GM12878 (cell line): ENCODE data around the gene HLA-DQB1. TPM values are rescaled to one million over a fixed set of nuclear protein-coding genes. Genes with fewer than 3 reads are reported as not detected.

Experiments
- ATAC-seq: fragments of 200-7000 bp; cut with Tn5 transposase; 3 replicates; pipeline ENCODE4 v1.9.1; 2020; ENCODE audit warnings: mild to moderate bottlenecking, moderate library complexity
- BruUV-seq: library from RNA; stranded (reverse); fragments of 400-500 nt; replicated peaks from 2 replicates; lab custom pipeline; 2021; lab: Mats Ljungman, UMichigan
- CTCF ChIA-PET: fragments of 300-600 bp; sonication (Branson Sonifier 250); formaldehyde crosslinking; extraction: SDS; loops from one replicate; lab custom pipeline; 2021; ENCODE audit warnings: inconsistent platforms; lab: Yijun Ruan, JAX
- POLR2A ChIA-PET: fragments of 350-600 bp; formaldehyde crosslinking; extraction: SDS; loops from one replicate; lab custom pipeline; 2021; ENCODE audit warnings: inconsistent platforms; lab: Charles Lee
- RAD21 ChIA-PET: fragments of 300-600 bp; sonication (Branson Sonifier 250); formaldehyde crosslinking; loops from one replicate; lab custom pipeline; 2023; ENCODE audit warnings: antibody characterized with exemption; ENCODE audit not compliant: unreplicated experiment; lab: Charles Lee
- SMC1A ChIA-PET: fragments of 300-600 bp; sonication (Branson Sonifier 250); formaldehyde crosslinking; loops from one replicate; lab custom pipeline; 2023; ENCODE audit not compliant: unreplicated experiment, uncharacterized antibody; lab: Charles Lee
- DNase-seq: peaks from one replicate; pipeline ENCODE4 v3.0.0-alpha.2; 2011; ENCODE audit warnings: low read depth, low spot score
- FAIRE-seq: peaks from 3 replicates; lab custom pipeline; 2011; peaks lifted over from hg19 to GRCh38; lab: Jason Lieb, UNC
- H2AFZ ChIP-seq: 2 replicates; pipeline ENCODE4 v1.6.0; 2011; ENCODE audit warnings: low read depth, low read length, control low read depth; ENCODE audit not compliant: control insufficient read depth
- H3K27ac ChIP-seq: 2 replicates; pipeline ENCODE4 v1.5.1; 2011; ENCODE audit warnings: control low read depth; ENCODE audit not compliant: control insufficient read depth, insufficient read depth
- H3K27me3 ChIP-seq, 2 experiments: replicated peaks in 1 of 2; 2 replicates each; pipeline versions ENCODE4 v1.6.0 to v1.6.1; 2011; ENCODE audit warnings: low read length in 1 of 2; ENCODE audit not compliant: control insufficient read depth in 2 of 2, insufficient read depth in 2 of 2
- H3K36me3 ChIP-seq, 2 experiments: 2 replicates each; pipeline ENCODE4 v1.5.1; 2011; ENCODE audit warnings: low read length in 1 of 2; ENCODE audit not compliant: control insufficient read depth in 2 of 2, insufficient read depth in 2 of 2
- H3K4me1 ChIP-seq: 2 replicates; pipeline ENCODE4 v1.6.1; 2011; ENCODE audit warnings: mild to moderate bottlenecking, low read length, moderate library complexity, mixed read lengths; ENCODE audit not compliant: control insufficient read depth, insufficient read depth
- H3K4me2 ChIP-seq: 2 replicates; pipeline ENCODE4 v1.6.0; 2011; ENCODE audit warnings: control low read depth; ENCODE audit not compliant: control insufficient read depth, insufficient read depth
- H3K4me3 ChIP-seq: fragments of 200-600 bp; sonication (generic); 2 replicates; pipeline ENCODE4 v1.5.1; 2016
- H3K79me2 ChIP-seq: 2 replicates; pipeline ENCODE4 v1.6.0; 2011; ENCODE audit warnings: low read length; ENCODE audit not compliant: control insufficient read depth, insufficient read depth
- H3K9ac ChIP-seq: 2 replicates; pipeline ENCODE4 v1.8.0; 2011; ENCODE audit warnings: low read length, control low read depth, mixed read lengths; ENCODE audit not compliant: control insufficient read depth, insufficient read depth
- H3K9me3 ChIP-seq: replicated peaks from 3 replicates; pipeline ENCODE4 v1.5.1; 2011; ENCODE audit warnings: mild to moderate bottlenecking, low read length; ENCODE audit not compliant: control insufficient read depth, insufficient read depth
- H4K20me1 ChIP-seq: 2 replicates; pipeline ENCODE4 v1.6.0; 2011; ENCODE audit not compliant: control insufficient read depth, insufficient read depth
- MXI1 ChIP-seq: fragments of 150-350 bp; IDR thresholded peaks from 2 replicates; pipeline ENCODE4 v1.6.1; 2011; ENCODE audit warnings: low read depth, mild to moderate bottlenecking, inconsistent platforms, low read length, improper control_type of control experiment
- NR2C2 ChIP-seq: IDR thresholded peaks from 2 replicates; pipeline ENCODE4 v1.6.1; 2011; ENCODE audit warnings: borderline replicate concordance, low read depth; ENCODE audit not compliant: control insufficient read depth, insufficient read length
- POLR2A ChIP-seq: IDR thresholded peaks from 2 replicates; pipeline ENCODE4 v1.6.1; 2011; ENCODE audit warnings: low read depth, mild to moderate bottlenecking, low read length
- SP1 ChIP-seq: IDR thresholded peaks from one replicate; pipeline ENCODE4 v1.6.1; 2011; ENCODE audit warnings: low read depth, low read length
- SPI1 ChIP-seq: IDR thresholded peaks from 2 replicates; pipeline ENCODE4 v1.6.1; 2011; ENCODE audit warnings: low read depth, mild to moderate bottlenecking, low read length, moderate library complexity, borderline replicate concordance; ENCODE audit not compliant: insufficient read depth
- WRNIP1 ChIP-seq: IDR thresholded peaks from 2 replicates; pipeline ENCODE4 v1.6.1; 2011; ENCODE audit warnings: low read depth, low read length, improper control_type of control experiment, borderline replicate concordance
- in situ Hi-C: fragments of 300-500 bp; cut with MboI; formaldehyde crosslinking; loops from 9 replicates; pipeline ENCODE4 v1.14.3; 2018; ENCODE audit warnings: mixed read lengths
- intact Hi-C: fragments of 100-400 bp; cut with micrococcal nuclease; formaldehyde crosslinking; loops from one replicate; pipeline ENCODE4 v1.14.2; 2022; ENCODE audit not compliant: unreplicated experiment
- polyA plus RNA-seq, 11 experiments: library from polyadenylated mRNA; depleted of rRNA in 4 of 11; unstranded in 6 of 11; stranded (reverse) in 5 of 11; fragments of >200 nt; fragmentation: Nextera tagmentation in 4 of 11; fragmentation: Illumina TruSeq in 1 of 11; extraction: Ambion mirVana in 4 of 11; extraction: Trizol in 1 of 11; gene quantifications; 1 replicate in 1 of 11; 2 replicates in 10 of 11; pipeline versions ENCODE4 v1.2.1 to v1.2.3, GENCODE V29; 2011 to 2016; ENCODE audit warnings: inconsistent platforms in 2 of 11, missing spikeins in 2 of 11, low read depth in 1 of 11
- total RNA-seq, 4 experiments: library from RNA; depleted of rRNA in 3 of 4; stranded (reverse); fragments of >200 nt in 3 of 4; fragmentation: Illumina TruSeq in 1 of 4; extraction: Trizol in 1 of 4; gene quantifications; 2 replicates each; pipeline versions ENCODE4 v1.2.1 to v1.2.3, GENCODE V29; 2013 to 2021
- TF ChIP-seq, protein P1 (sequence below): fragments of 450-650 bp; formaldehyde crosslinking; IDR thresholded peaks from 2 replicates; pipeline ENCODE4 v1.4.0; 2022; ENCODE audit warnings: mild to moderate bottlenecking, moderate library complexity
- TF ChIP-seq, protein P2 (sequence below): fragments of 150-350 bp; IDR thresholded peaks from 2 replicates; pipeline ENCODE4 v1.6.1; 2014; ENCODE audit warnings: mild to moderate bottlenecking, low read depth, low read length
- TF ChIP-seq, protein P3 (sequence below): fragments of 450-650 bp; IDR thresholded peaks from 2 replicates; pipeline ENCODE4 v1.6.1; 2018; ENCODE audit warnings: mild to moderate bottlenecking, low read depth, moderate library complexity; ENCODE audit not compliant: partially characterized antibody

HLA-DQB1 gene
- total and polyA plus RNA-seq, 10 of the 15 experiments (the other 5 are each of a cell fraction or from before 2014, with no cell fraction given) = 38.1 to 403 (median 91.4) TPM

DNA sequence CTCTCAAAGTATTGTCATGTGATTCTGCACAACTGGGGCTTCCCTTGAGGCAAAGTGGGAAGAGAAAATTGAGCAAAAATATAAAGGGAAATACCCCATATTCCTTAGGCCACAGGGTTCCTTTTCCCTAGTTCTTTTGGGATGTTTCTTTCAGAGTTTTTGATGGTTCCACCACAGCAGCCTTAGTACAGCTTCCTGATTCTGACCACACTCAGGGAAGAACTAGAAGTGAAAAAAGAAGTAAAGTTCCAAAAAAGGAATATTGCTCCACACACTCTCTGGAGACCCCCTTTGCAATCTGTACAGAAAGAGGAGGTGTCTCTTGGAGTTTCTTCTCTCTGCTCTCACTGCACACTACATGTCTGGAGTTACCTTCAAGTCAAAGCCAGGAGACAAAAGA, 46.8 kb upstream of the HLA-DQB1 start:
- ChIA-PET POLR2A (interaction anchor here (0.6 kb wide), 1 partner anchor 126 kb away, joined by 3 read pairs; no protein-coding TSS in a partner anchor), CTCF (interaction anchor here (1.1 to 3.6 kb wide), 3 partner anchors 74 to 299 kb away, joined by 3 to 21 read pairs (median 7); no protein-coding TSS in a partner anchor), SMC1A (interaction anchor here (0.6 to 3.4 kb wide), 4 partner anchors 12 to 167 kb away, joined by 3 to 20 read pairs (median 5); no protein-coding TSS in a partner anchor), RAD21 (interaction anchor here (0.8 to 1.9 kb wide), 3 partner anchors 74 to 397 kb away, joined by 3 to 5 read pairs (median 3); no protein-coding TSS in a partner anchor)
- Histone ChIP-seq H3K79me2 (no peaks in the 10 kb centered on the region), H3K4me2 (no peak overlapping the region), H3K27me3 (no peaks in the 10 kb centered on the region), H3K9me3 (no peaks in the 10 kb centered on the region), H3K9ac (no peak overlapping the region), H3K4me1 (no peaks in the 10 kb centered on the region)
- no peak for ATAC-seq
- in situ Hi-C loops = no loop called here
- BruUV-seq = no TSS peak
- intact Hi-C loops = no loop called here
- no peak for FAIRE-seq
- no peak for DNase-seq
- TF ChIP-seq POLR2A (no peak), NR2C2 (no peak), MXI1 (no peak)
- TF ChIP-seq, all 136 proteins: peak for 0
- no peak overlapping the region for H2AFZ ChIP-seq
- H3K27ac ChIP-seq = no peak overlapping the region
- no peaks in the 10 kb centered on the region for H4K20me1 ChIP-seq
- H3K36me3 ChIP-seq = no peaks in the 10 kb centered on the region
- H3K4me3 ChIP-seq = no peak overlapping the region

DNA sequence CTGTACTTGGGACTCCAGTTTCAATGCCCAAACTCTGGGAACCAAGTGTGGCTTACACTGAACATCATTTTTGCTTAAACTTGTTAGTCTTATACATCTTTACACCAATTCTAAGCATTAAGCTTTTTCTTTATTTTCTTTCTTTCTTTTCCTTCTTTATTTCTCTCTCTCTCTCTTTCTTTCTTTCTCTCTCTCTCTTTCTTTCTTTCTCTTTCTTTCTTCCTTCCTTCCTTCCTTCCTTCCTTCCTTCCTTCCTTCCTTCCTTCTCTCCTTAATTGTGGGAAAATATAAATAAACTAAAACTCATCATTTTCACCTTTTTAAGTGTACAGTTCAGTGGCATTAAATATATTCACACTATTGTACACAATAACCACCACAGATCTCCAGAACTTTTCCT, 43.2 kb upstream of the HLA-DQB1 start:
- no peaks in the 10 kb centered on the region for H3K9me3 ChIP-seq
- H3K36me3 ChIP-seq = no peaks in the 10 kb centered on the region
- FAIRE-seq (no peak), DNase-seq (no peak), ATAC-seq (no peak)
- H3K4me2 ChIP-seq = no peak overlapping the region
- no peaks in the 10 kb centered on the region for H3K27me3 ChIP-seq
- H3K27ac ChIP-seq = no peak overlapping the region
- no peak overlapping the region for H2AFZ ChIP-seq
- H3K4me1 ChIP-seq = no peaks in the 10 kb centered on the region
- no peaks in the 10 kb centered on the region for H3K79me2 ChIP-seq
- ChIA-PET POLR2A (no interaction called here), RAD21 (no interaction called here), CTCF (interaction anchor here (1.0 to 1.8 kb wide), 2 partner anchors 10 to 76 kb away, joined by 5 to 6 read pairs; no protein-coding TSS in a partner anchor), SMC1A (interaction anchor here (1.4 kb wide), 1 partner anchor 9 kb away, joined by 3 read pairs; no protein-coding TSS in a partner anchor)
- no peak overlapping the region for H3K4me3 ChIP-seq
- in situ Hi-C loops = no loop called here
- no peak overlapping the region for H3K9ac ChIP-seq
- H4K20me1 ChIP-seq = no peaks in the 10 kb centered on the region
- intact Hi-C loops = loop anchor here (10.0 kb wide), 1 partner anchor 465 kb away; no protein-coding TSS in a partner anchor
- BruUV-seq = no TSS peak
- TF ChIP-seq, protein P1, sequence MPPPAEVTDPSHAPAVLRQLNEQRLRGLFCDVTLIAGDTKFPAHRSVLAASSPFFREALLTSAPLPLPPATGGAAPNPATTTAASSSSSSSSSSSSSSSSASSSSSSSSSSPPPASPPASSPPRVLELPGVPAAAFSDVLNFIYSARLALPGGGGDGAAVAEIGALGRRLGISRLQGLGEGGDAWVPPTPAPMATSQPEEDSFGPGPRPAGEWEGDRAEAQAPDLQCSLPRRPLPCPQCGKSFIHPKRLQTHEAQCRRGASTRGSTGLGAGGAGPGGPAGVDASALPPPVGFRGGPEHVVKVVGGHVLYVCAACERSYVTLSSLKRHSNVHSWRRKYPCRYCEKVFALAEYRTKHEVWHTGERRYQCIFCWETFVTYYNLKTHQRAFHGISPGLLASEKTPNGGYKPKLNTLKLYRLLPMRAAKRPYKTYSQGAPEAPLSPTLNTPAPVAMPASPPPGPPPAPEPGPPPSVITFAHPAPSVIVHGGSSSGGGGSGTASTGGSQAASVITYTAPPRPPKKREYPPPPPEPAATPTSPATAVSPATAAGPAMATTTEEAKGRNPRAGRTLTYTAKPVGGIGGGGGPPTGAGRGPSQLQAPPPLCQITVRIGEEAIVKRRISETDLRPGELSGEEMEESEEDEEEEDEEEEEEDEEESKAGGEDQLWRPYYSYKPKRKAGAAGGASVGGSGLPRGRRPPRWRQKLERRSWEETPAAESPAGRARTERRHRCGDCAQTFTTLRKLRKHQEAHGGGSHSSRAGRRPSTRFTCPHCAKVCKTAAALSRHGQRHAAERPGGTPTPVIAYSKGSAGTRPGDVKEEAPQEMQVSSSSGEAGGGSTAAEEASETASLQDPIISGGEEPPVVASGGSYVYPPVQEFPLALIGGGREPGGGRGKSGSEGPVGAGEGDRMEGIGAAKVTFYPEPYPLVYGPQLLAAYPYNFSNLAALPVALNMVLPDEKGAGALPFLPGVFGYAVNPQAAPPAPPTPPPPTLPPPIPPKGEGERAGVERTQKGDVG (CRISPR knock-in tag) = no peak
- TF ChIP-seq, protein P2, sequence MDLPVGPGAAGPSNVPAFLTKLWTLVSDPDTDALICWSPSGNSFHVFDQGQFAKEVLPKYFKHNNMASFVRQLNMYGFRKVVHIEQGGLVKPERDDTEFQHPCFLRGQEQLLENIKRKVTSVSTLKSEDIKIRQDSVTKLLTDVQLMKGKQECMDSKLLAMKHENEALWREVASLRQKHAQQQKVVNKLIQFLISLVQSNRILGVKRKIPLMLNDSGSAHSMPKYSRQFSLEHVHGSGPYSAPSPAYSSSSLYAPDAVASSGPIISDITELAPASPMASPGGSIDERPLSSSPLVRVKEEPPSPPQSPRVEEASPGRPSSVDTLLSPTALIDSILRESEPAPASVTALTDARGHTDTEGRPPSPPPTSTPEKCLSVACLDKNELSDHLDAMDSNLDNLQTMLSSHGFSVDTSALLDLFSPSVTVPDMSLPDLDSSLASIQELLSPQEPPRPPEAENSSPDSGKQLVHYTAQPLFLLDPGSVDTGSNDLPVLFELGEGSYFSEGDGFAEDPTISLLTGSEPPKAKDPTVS = no peak
- no peak for TF ChIP-seq SPI1
- no peak for TF ChIP-seq WRNIP1
- TF ChIP-seq, protein P3, sequence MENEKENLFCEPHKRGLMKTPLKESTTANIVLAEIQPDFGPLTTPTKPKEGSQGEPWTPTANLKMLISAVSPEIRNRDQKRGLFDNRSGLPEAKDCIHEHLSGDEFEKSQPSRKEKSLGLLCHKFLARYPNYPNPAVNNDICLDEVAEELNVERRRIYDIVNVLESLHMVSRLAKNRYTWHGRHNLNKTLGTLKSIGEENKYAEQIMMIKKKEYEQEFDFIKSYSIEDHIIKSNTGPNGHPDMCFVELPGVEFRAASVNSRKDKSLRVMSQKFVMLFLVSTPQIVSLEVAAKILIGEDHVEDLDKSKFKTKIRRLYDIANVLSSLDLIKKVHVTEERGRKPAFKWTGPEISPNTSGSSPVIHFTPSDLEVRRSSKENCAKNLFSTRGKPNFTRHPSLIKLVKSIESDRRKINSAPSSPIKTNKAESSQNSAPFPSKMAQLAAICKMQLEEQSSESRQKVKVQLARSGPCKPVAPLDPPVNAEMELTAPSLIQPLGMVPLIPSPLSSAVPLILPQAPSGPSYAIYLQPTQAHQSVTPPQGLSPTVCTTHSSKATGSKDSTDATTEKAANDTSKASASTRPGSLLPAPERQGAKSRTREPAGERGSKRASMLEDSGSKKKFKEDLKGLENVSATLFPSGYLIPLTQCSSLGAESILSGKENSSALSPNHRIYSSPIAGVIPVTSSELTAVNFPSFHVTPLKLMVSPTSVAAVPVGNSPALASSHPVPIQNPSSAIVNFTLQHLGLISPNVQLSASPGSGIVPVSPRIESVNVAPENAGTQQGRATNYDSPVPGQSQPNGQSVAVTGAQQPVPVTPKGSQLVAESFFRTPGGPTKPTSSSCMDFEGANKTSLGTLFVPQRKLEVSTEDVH = no peak
- no peak for TF ChIP-seq SP1
